HepG2 (cell line): ENCODE measurements around the gene NABP2. TPM values are rescaled to one million over a fixed set of nuclear protein-coding genes. Genes with fewer than 3 reads are reported as not detected.

Experiments used
- AGO2 ChIP-seq: fragments of 200-400 bp; formaldehyde crosslinking; optimal IDR thresholded peaks from 2 replicates; pipeline ENCODE3; 2017; ENCODE audit warnings: mild to moderate bottlenecking, low read depth, low read length, moderate library complexity
- E2F1 ChIP-seq: sonication (generic); formaldehyde crosslinking; IDR thresholded peaks from 2 replicates; pipeline ENCODE4 v1.5.0; 2020; ENCODE audit warnings: missing genetic modification reagents
- GTF3A ChIP-seq: sonication (generic); formaldehyde crosslinking; conservative IDR thresholded peaks from 2 replicates; pipeline ENCODE4 v1.4.0; 2020; ENCODE audit warnings: mild to moderate bottlenecking, missing genetic modification reagents
- HMGXB4 ChIP-seq, 2 experiments: sonication (generic) in 1 of 2; formaldehyde crosslinking in 1 of 2; IDR thresholded peaks; 2 replicates each; pipeline versions ENCODE4 v1.4.0 to v1.6.1; 2018 to 2020; ENCODE audit warnings: missing genetic modification reagents in 2 of 2, borderline replicate concordance in 1 of 2, low read depth in 1 of 2, mild to moderate bottlenecking in 1 of 2, missing biosample characterization in 1 of 2
- HNRNPLL ChIP-seq: fragments of 200-400 bp; formaldehyde crosslinking; IDR thresholded peaks from 2 replicates; pipeline ENCODE4 v1.6.1; 2017; ENCODE audit warnings: mild to moderate bottlenecking, low read depth, low read length; ENCODE audit not compliant: poor library complexity, severe bottlenecking
- KDM2A ChIP-seq: sonication (generic); formaldehyde crosslinking; IDR thresholded peaks from 2 replicates; pipeline ENCODE4 v1.4.0; 2020; ENCODE audit warnings: low read depth, missing genetic modification reagents, borderline replicate concordance
- NR1H2 ChIP-seq: sonication (generic); formaldehyde crosslinking; IDR thresholded peaks from 2 replicates; pipeline ENCODE4 v1.8.1; 2022; ENCODE audit warnings: low read depth, missing genetic modification reagents, borderline replicate concordance
- ONECUT2 ChIP-seq: sonication (generic); formaldehyde crosslinking; IDR thresholded peaks from 2 replicates; pipeline ENCODE4 v1.4.0; 2020; ENCODE audit warnings: missing genetic modification reagents
- PPARG ChIP-seq: conservative IDR thresholded peaks from 2 replicates; pipeline ENCODE4 v1.6.1; 2016; ENCODE audit warnings: missing biosample characterization, missing genetic modification reagents
- SETDB1 ChIP-seq: sonication (generic); formaldehyde crosslinking; IDR thresholded peaks from 2 replicates; pipeline ENCODE4 v1.5.1; 2020; ENCODE audit warnings: missing genetic modification reagents, mild to moderate bottlenecking, borderline replicate concordance
- STAT5B ChIP-seq: sonication (generic); formaldehyde crosslinking; IDR thresholded peaks from 2 replicates; pipeline ENCODE4 v1.4.0; 2020; ENCODE audit warnings: missing genetic modification reagents
- UBTF ChIP-seq: sonication (generic); formaldehyde crosslinking; IDR thresholded peaks from 2 replicates; pipeline ENCODE4 v1.4.0; 2020; ENCODE audit warnings: mild to moderate bottlenecking, missing genetic modification reagents
- ZBTB39 ChIP-seq: sonication (generic); formaldehyde crosslinking; IDR thresholded peaks from 2 replicates; pipeline ENCODE4 v1.5.0; 2020; ENCODE audit warnings: missing genetic modification reagents
- ZNF138 ChIP-seq: sonication (generic); formaldehyde crosslinking; IDR thresholded peaks from 2 replicates; pipeline ENCODE4 v1.5.0; 2020; ENCODE audit warnings: mild to moderate bottlenecking, low read depth, missing genetic modification reagents
- ZNF263 ChIP-seq: sonication (generic); formaldehyde crosslinking; IDR thresholded peaks from 2 replicates; pipeline ENCODE4 v1.4.0; 2020; ENCODE audit warnings: missing genetic modification reagents
- ZNF441 ChIP-seq: sonication (generic); formaldehyde crosslinking; IDR thresholded peaks from 2 replicates; pipeline ENCODE4 v1.7.0; 2021; ENCODE audit warnings: missing genetic modification reagents, borderline replicate concordance
- ZNF513 ChIP-seq: sonication (generic); formaldehyde crosslinking; conservative IDR thresholded peaks from 2 replicates; pipeline ENCODE4 v1.5.0; 2020; ENCODE audit warnings: missing genetic modification reagents
- ZNF563 ChIP-seq: sonication (generic); formaldehyde crosslinking; IDR thresholded peaks from 2 replicates; pipeline ENCODE4 v1.8.0; 2022; ENCODE audit warnings: mild to moderate bottlenecking, moderate library complexity, missing genetic modification reagents
- ZNF672 ChIP-seq: sonication (generic); formaldehyde crosslinking; IDR thresholded peaks from 2 replicates; pipeline ENCODE4 v1.8.1; 2022; ENCODE audit warnings: missing genetic modification reagents
- ZNF776 ChIP-seq: sonication (generic); formaldehyde crosslinking; IDR thresholded peaks from 2 replicates; pipeline ENCODE4 v1.4.0; 2020; ENCODE audit warnings: mild to moderate bottlenecking, missing genetic modification reagents
- polyA plus RNA-seq, 8 experiments: library from polyadenylated mRNA; depleted of rRNA in 3 of 8; stranded (reverse) in 7 of 8; unstranded in 1 of 8; fragments of >200 nt; fragmentation: Illumina TruSeq in 4 of 8; extraction: Trizol in 4 of 8; gene quantifications; 2 replicates each; pipeline versions ENCODE4 v1.2.1 to v1.2.3, GENCODE V29; 2011 to 2016; ENCODE audit warnings: low read depth in 4 of 8, missing spikeins in 1 of 8, mixed read lengths in 1 of 8; ENCODE audit not compliant: insufficient read depth in 1 of 8
- total RNA-seq, 5 experiments: library from RNA; depleted of rRNA; stranded (reverse); fragments of >200 nt; fragmentation: Illumina TruSeq; extraction: Trizol; gene quantifications; 2 replicates each; pipeline ENCODE4 v1.2.3, GENCODE V29; 2016; ENCODE audit warnings: low read depth in 1 of 5

Gene NABP2
- total and polyA plus RNA-seq, 2 of the 13 experiments (the other 11 are each of a cell fraction or from before 2014, with no cell fraction given), result 33.2 to 35.5 TPM

GRCh38 chr12:56258068-56258819 is 34.1 kb downstream of the NABP2 start, which contains the start of gene ANKRD52 (continued):
- TF ChIP-seq ZNF441 (CRISPR knock-in tag), result peak; percentile 75
- no peak for TF ChIP-seq PPARG (CRISPR knock-in tag)
- TF ChIP-seq ONECUT2 (CRISPR knock-in tag), result no peak
- TF ChIP-seq STAT5B (CRISPR knock-in tag), result no peak
- peak; percentile 77; the same call in 1 of the 2 replicates for TF ChIP-seq ZNF776
- peak; percentile 88 for TF ChIP-seq ZNF563 (CRISPR knock-in tag)
- peak; percentile 67 for TF ChIP-seq KDM2A
- peak; percentile 99 for TF ChIP-seq UBTF (CRISPR knock-in tag)
- TF ChIP-seq ZNF138, result peak; percentile 40; the same call in 1 of the 2 replicates
- TF ChIP-seq ZNF672, result 0 out of 2 replicates have a peak, but pooled peaks have one; percentile 24
- no peak for TF ChIP-seq GTF3A
- TF ChIP-seq ZNF263 (CRISPR knock-in tag), result peak; percentile 59
- no peak for TF ChIP-seq NR1H2
- peak; percentile 34 for TF ChIP-seq AGO2
- 0 out of 2 replicates have a peak, but pooled peaks have one; percentile 28 for TF ChIP-seq E2F1 (CRISPR knock-in tag)
- peak; percentile 86 to 98 for TF ChIP-seq HMGXB4 (CRISPR knock-in tag; IDR thresholded peaks at IDR 0.05; ENCODE audit: borderline replicate concordance in 1 of 2, low read depth in 1 of 2)
- TF ChIP-seq HNRNPLL, result peak; percentile 52
- no peak for TF ChIP-seq SETDB1
- 0 out of 2 replicates have a peak, but pooled peaks have one; percentile 24 for TF ChIP-seq ZNF513 (CRISPR knock-in tag)
- no peak for TF ChIP-seq ZBTB39 (CRISPR knock-in tag)
